HFF-Myc (cell line): ENCODE measurements around the gene ARHGEF4.

Experiments
- DNase-seq: peaks from one replicate; pipeline ENCODE4 v3.0.0-alpha.2; 2011; ENCODE audit warnings: low read depth; ENCODE audit errors: extremely low read depth
- H3K4me3 ChIP-seq: replicated peaks from 2 replicates; pipeline ENCODE4 v1.5.1; 2011; ENCODE audit warnings: low read depth, mild to moderate bottlenecking, control low read depth, low read length
- TF ChIP-seq, protein P1 (sequence below): IDR thresholded peaks from 2 replicates; pipeline ENCODE4 v1.5.1; 2012; ENCODE audit warnings: mild to moderate bottlenecking, low read depth, low read length, control low read depth; ENCODE audit errors: missing control alignments

ARHGEF4 gene

DNA sequence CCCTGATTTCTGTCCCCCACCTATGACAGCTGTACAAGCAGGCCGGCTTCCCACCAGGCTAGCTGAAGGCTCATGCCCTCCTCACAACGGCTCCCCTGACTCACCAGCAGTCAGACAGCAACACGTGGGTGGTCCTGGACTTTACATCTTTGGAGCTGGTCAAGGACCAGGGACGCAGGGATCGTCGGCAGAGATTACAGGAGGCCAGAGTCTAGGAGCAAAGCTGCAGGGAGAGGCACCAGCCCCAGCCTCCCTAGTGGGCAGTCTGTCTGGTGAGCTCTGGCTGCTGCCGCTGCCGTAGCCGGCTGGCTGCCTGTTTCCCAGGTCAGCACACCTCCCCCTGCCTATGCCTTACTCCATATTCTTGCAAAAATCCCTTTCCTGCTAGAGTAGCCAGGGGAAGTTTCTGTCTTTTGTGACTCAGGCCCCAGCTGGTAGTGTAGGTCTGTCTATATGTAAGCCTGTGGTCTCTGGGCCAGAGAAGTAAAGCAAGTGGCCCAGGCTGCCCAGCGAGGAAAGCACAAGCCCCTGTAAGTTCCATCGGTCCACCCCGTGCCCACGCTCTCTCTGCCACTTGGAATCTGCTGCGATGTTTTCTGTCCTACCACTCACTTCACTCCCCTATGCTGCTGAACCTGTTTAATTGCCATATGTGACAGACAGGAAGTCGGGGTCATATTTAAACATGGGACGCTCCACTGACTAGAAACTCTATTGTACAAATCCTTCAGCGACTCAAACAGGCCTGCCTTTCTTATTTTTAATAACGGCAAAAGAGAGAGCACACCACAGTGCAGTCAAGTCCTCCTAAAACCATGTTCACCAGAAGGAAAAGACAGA is 2.4 kb upstream of the ARHGEF4 start:
- no peak overlapping the region for H3K4me3 ChIP-seq
- TF ChIP-seq, protein P1, sequence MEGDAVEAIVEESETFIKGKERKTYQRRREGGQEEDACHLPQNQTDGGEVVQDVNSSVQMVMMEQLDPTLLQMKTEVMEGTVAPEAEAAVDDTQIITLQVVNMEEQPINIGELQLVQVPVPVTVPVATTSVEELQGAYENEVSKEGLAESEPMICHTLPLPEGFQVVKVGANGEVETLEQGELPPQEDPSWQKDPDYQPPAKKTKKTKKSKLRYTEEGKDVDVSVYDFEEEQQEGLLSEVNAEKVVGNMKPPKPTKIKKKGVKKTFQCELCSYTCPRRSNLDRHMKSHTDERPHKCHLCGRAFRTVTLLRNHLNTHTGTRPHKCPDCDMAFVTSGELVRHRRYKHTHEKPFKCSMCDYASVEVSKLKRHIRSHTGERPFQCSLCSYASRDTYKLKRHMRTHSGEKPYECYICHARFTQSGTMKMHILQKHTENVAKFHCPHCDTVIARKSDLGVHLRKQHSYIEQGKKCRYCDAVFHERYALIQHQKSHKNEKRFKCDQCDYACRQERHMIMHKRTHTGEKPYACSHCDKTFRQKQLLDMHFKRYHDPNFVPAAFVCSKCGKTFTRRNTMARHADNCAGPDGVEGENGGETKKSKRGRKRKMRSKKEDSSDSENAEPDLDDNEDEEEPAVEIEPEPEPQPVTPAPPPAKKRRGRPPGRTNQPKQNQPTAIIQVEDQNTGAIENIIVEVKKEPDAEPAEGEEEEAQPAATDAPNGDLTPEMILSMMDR: no peak
- DNase-seq: no peak

DNA sequence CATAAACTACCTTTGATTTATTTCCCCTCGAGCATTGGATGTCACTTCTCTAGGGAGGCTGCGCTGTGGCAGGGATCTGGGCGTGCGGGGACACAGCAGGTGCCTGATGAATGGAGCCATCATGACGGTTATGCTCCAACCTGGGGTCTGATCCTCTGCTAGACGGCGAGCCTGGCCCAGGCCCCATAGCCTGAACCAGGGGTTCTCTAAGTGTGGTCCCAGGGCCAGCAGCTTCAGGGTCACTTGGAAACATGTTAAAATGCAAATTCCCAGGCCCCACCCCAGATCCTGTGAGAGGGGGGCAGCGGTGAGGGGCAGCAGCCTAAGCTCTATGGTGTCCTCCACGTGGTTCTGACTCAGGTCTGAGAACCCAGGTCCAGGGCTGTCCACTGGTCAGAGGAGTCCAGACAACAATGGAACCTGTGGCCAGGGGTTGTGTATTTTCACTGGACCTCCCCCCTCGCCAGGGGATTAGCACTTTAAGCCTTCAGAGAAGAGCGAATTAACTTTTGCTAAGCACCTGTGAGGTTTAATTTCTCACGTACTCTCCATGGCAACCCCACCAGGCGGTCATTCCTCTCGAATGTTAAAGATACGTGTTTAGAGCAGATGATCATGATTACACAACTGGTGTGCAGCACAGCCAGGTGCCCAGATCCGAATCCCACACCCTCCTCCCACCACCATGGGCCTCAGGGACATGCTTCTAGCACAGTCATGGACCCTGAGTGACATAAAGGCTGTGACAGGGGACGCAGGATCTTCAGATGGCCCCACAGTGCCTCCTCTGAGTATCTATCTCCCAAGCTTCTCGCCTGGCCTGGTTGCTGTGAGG is 1.6 kb upstream of the ARHGEF4 start:
- DNase-seq: no peak
- no peak overlapping the region for H3K4me3 ChIP-seq

DNA sequence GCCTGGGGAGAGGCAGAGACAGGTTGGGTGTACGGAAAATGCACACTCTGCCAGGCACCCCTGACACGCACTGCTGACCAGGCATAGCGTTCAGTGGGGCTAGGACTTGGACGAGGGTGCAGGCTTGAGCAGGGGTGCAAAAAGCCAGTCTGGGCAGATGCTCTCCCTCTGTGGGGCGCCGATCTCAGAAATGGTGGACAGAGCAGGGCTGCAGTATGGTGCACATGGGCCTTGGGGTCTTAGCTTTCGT is 1.0 kb upstream of the ARHGEF4 start:
- TF ChIP-seq, protein P1: no peak
- H3K4me3 ChIP-seq: no peak overlapping the region
- DNase-seq: no peak

More for the DNA sequence above, 1.6 kb upstream of the ARHGEF4 start:
- TF ChIP-seq, protein P1: no peak

DNA sequence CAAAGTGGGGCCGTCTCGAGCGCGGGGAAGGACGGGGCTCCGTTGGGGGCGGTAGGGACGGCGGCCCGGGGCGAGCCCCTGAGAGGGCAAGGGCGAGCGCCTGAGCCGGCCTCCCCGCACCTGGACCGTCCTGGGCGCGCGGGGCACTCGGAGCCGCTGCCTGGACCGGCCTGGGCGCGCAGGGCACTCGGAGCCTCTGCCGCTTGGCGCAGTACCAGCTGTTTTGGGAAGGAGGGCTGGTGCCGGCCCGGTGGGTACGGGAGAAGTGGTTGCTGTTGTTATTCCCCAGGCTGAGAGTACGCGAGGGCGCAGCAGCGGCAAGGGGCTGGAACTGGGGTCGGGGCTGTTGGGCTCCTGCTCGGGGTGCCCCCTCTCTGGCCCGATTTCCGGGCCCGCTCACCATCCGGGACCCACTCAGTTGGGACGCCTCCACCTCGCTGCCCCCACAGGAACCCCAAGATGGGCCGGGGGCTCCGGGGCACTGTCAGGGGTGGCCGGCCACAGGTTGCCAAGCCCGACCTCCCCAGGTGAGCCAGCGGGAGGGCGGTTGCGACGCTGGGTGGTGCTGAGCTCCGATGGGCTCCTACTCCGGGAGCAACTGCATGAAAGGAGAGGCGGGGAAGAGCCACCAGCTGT is 579 bp downstream of the ARHGEF4 start:
- TF ChIP-seq, protein P1: no peak
- DNase-seq: no peak
- peak overlapping the region; percentile 20; the same call in 1 of the 2 replicates for H3K4me3 ChIP-seq

DNA sequence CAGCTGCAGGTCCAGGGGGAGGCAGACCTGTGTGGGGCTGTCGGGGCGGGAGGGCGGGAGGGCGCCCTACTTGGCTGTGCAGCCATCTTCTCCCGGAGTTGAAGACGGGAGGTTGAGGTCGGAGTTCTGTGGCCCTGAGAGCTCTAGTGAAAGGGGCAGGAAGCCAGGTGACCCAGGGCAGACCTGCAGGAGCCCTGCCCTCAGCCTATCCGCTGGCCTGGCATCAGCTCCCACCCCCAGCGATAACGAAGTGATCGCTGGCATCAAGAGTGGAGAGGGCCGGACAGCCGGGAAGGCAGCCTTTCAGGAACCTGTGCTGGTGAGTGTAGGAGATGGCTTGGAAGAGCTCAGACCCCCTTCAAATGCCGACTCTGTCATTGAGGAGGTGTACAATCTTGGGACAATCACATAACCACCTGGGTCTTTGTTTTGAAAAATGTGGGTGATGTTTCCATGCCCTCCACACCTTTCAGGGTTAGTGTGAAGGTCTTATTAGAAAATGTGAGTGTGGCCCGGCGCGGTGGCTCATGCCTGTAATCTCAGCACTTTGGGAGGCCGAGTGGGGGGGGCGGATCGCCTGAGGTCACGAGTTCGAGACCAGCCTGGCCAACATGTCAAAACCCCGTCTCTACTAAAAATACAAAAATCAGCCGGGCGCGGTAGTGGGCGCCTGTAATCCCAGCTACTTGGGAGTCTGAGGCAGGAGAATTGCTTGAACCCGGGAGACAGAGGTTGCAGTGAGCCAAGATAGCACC is 1.3 kb downstream of the ARHGEF4 start:
- H3K4me3 ChIP-seq: no peak overlapping the region
- no peak for DNase-seq
- TF ChIP-seq, protein P1: no peak

DNA sequence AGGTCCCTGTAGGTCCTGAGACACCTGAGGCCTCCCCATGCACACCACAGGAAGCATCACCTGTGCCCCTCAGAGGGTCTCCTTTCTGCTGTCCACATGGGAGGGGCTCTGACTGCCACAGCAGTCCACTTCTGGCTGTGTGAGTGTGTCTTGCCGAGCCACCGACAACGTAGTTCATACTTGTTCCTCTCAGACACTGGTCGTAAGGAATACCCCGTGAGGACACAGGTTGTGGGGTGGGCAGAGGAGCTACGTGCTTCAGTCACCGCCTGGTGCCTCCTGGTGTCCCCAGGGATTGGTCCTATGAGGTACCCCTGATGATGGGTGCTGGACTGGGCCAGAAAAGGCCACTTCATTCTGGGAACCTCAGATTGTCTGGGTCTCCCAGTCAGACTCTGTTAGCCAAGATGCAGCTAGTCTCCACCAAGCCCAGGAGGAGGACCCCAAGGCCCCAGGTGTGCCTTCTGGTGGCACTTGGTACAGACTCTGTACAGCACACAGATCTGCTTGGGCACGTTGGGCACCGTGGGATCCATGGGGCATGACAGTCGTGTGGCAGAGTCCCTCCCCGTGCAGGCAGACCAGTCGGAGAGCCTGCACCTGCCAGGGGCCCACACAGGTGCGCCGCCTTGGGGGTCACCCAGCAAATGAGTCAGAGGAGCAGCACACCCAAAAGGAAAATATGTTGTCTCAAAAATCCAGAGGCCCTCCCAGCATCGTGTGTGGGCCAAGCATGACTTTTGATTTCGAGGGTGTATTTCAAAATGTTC is 2.5 kb downstream of the ARHGEF4 start:
- no peak for DNase-seq
- TF ChIP-seq, protein P1: no peak
- H3K4me3 ChIP-seq: no peak overlapping the region
